Mesendoderm (in vitro differentiated cells): Measurements from ENCODE around the gene UNC79.
"Not testable (repeated sequence)": the region's sequence is repeated elsewhere in the genome, so short reads cannot be mapped to it uniquely, and the experiment has no call there.

Experiments used
- DNase-seq: peaks from one replicate; pipeline ENCODE4 v3.0.0; 2013
- H2AK5ac ChIP-seq: 2 replicates; pipeline ENCODE4 v1.6.1; 2013; ENCODE audit warnings: low read length, inconsistent platforms
- H2BK120ac ChIP-seq: 2 replicates; pipeline ENCODE4 v1.6.1; 2013; ENCODE audit warnings: low read depth, mild to moderate bottlenecking, low read length, moderate library complexity, mixed read lengths
- H2BK15ac ChIP-seq: replicated peaks from 2 replicates; pipeline ENCODE4 v1.6.1; 2013; ENCODE audit warnings: low read depth, mild to moderate bottlenecking, moderate library complexity
- H2BK5ac ChIP-seq: 2 replicates; pipeline ENCODE4 v1.6.1; 2013; ENCODE audit warnings: low read length, inconsistent platforms
- H3K18ac ChIP-seq: 2 replicates; pipeline ENCODE4 v1.6.1; 2013; ENCODE audit warnings: mild to moderate bottlenecking, low read length, mixed read lengths
- H3K23ac ChIP-seq: one replicate; pipeline ENCODE4 v1.6.1; 2013; ENCODE audit warnings: low read length
- H3K27ac ChIP-seq: 2 replicates; pipeline ENCODE4 v1.5.1; 2013; ENCODE audit warnings: low read depth, mild to moderate bottlenecking, inconsistent platforms, low read length, moderate library complexity
- H3K27me3 ChIP-seq: 2 replicates; pipeline ENCODE4 v1.6.1; 2013; ENCODE audit warnings: low read length, control low read depth, mild to moderate bottlenecking, inconsistent platforms; ENCODE audit not compliant: insufficient read depth, poor library complexity
- H3K36me3 ChIP-seq: 2 replicates; pipeline ENCODE4 v1.6.1; 2013; ENCODE audit warnings: low read length, inconsistent platforms; ENCODE audit not compliant: control insufficient read depth, insufficient read depth
- H3K4ac ChIP-seq: one replicate; pipeline ENCODE4 v1.6.1; 2013; ENCODE audit warnings: low read depth, mild to moderate bottlenecking, low read length, moderate library complexity
- H3K4me1 ChIP-seq: 2 replicates; pipeline ENCODE4 v1.6.1; 2013; ENCODE audit warnings: low read depth, low read length, inconsistent platforms; ENCODE audit not compliant: control insufficient read depth
- H3K4me2 ChIP-seq: 2 replicates; pipeline ENCODE4 v1.6.1; 2013; ENCODE audit warnings: low read length
- H3K4me3 ChIP-seq: 2 replicates; pipeline ENCODE4 v1.5.1; 2013; ENCODE audit warnings: mild to moderate bottlenecking, low read length
- H3K56ac ChIP-seq: one replicate; pipeline ENCODE4 v1.6.1; 2013; ENCODE audit warnings: low read length
- H3K79me1 ChIP-seq: 2 replicates; pipeline ENCODE4 v1.6.1; 2013; ENCODE audit warnings: low read length, inconsistent platforms
- H3K79me2 ChIP-seq: 2 replicates; pipeline ENCODE4 v1.6.1; 2013; ENCODE audit warnings: mild to moderate bottlenecking, low read length; ENCODE audit not compliant: control insufficient read depth, insufficient read depth
- H3K9ac ChIP-seq: 2 replicates; pipeline ENCODE4 v1.6.1; 2013; ENCODE audit warnings: low read length, inconsistent platforms
- H4K5ac ChIP-seq: one replicate; pipeline ENCODE4 v1.6.1; 2013; ENCODE audit warnings: low read length
- H4K8ac ChIP-seq: one replicate; pipeline ENCODE4 v1.6.1; 2013; ENCODE audit warnings: low read depth, mild to moderate bottlenecking, control low read depth, low read length, moderate library complexity
- WGBS: extraction: QIAGEN DNeasy Blood & Tissue Kit; methylation state at CpG from one replicate; pipeline ENCODE4 v1.1.7; 2013; ENCODE audit warnings: low lambda C conversion rate, missing lambda C conversion rate; ENCODE audit not compliant: insufficient coverage; ENCODE audit errors: extremely low coverage; 5-methylcytosine and 5-hydroxymethylcytosine counted together

Gene UNC79

GRCh38 chr14:93402951-93403350, 27.8 kb upstream of the UNC79 start:
- Histone ChIP-seq H2BK15ac (no peak overlapping the region), H3K18ac (no peak overlapping the region)
- WGBS = no CpG with 5 or more reads among the region's 3 CpGs

GRCh38 chr14:93410021-93410420, 20.7 kb upstream of the UNC79 start:
- Histone ChIP-seq H3K56ac (no peak overlapping the region), H3K4me3 (no peak overlapping the region), H3K27me3 (no peaks in the 10 kb centered on the region), H3K4me2 (no peak overlapping the region), H3K4ac (no peak overlapping the region), H3K4me1 (no peaks in the 10 kb centered on the region), H2BK5ac (no peak overlapping the region), H4K5ac (no peak overlapping the region), H3K36me3 (no peaks in the 10 kb centered on the region), H3K23ac (no peak overlapping the region), H4K8ac (no peak overlapping the region), H2AK5ac (no peak overlapping the region), H3K79me2 (no peaks in the 10 kb centered on the region), H2BK15ac (no peak overlapping the region), H3K18ac (no peak overlapping the region), H3K79me1 (no peaks in the 10 kb centered on the region), H2BK120ac (no peak overlapping the region), H3K9ac (no peak overlapping the region), H3K27ac (no peak overlapping the region)
- WGBS = no CpG with 5 or more reads among the region's 2 CpGs
- no peak for DNase-seq

More at GRCh38 chr14:93402951-93403350, 27.8 kb upstream of the UNC79 start:
- Histone ChIP-seq H4K5ac (no peak overlapping the region), H3K9ac (no peak overlapping the region), H3K79me2 (no peaks in the 10 kb centered on the region), H3K4me1 (peaks cover 3% of the 10 kb centered on the region), H3K36me3 (no peaks in the 10 kb centered on the region), H3K4me2 (no peak overlapping the region), H4K8ac (no peak overlapping the region), H2BK5ac (peak overlapping the region; percentile 12), H3K4ac (no peak overlapping the region), H3K23ac (no peak overlapping the region), H3K27ac (peak overlapping the region; percentile 54), H3K27me3 (no peaks in the 10 kb centered on the region), H3K56ac (no peak overlapping the region), H2AK5ac (no peak overlapping the region), H3K79me1 (no peaks in the 10 kb centered on the region), H2BK120ac (no peak overlapping the region), H3K4me3 (no peak overlapping the region)
- DNase-seq = peak; percentile 54

GRCh38 chr14:93410893-93411292, 19.8 kb upstream of the UNC79 start:
- Histone ChIP-seq H3K27me3 (no peaks in the 10 kb centered on the region), H3K4me3 (no peak overlapping the region), H3K23ac (no peak overlapping the region), H3K36me3 (no peaks in the 10 kb centered on the region), H2BK15ac (no peak overlapping the region), H2BK5ac (no peak overlapping the region), H3K4ac (no peak overlapping the region), H3K9ac (no peak overlapping the region), H3K79me2 (no peaks in the 10 kb centered on the region), H4K8ac (no peak overlapping the region), H2AK5ac (no peak overlapping the region), H2BK120ac (no peak overlapping the region), H3K4me2 (no peak overlapping the region), H4K5ac (no peak overlapping the region), H3K27ac (no peak overlapping the region), H3K79me1 (no peaks in the 10 kb centered on the region), H3K56ac (no peak overlapping the region), H3K4me1 (no peaks in the 10 kb centered on the region), H3K18ac (no peak overlapping the region)
- DNase-seq = no peak
- no CpG with 5 or more reads among the region's 3 CpGs for WGBS

GRCh38 chr14:93425136-93425535, 5.6 kb upstream of the UNC79 start:
- not testable (repeated sequence) for H4K5ac ChIP-seq, H3K27me3 ChIP-seq, H3K4me3 ChIP-seq, H4K8ac ChIP-seq, H2BK120ac ChIP-seq, H2BK15ac ChIP-seq, H3K36me3 ChIP-seq, H3K4me2 ChIP-seq, H3K79me2 ChIP-seq, H3K4me1 ChIP-seq, H3K18ac ChIP-seq, H3K79me1 ChIP-seq, H3K27ac ChIP-seq, H2AK5ac ChIP-seq, H3K9ac ChIP-seq, H3K4ac ChIP-seq, H3K23ac ChIP-seq, H2BK5ac ChIP-seq, DNase-seq, H3K56ac ChIP-seq
- WGBS = no CpG with 5 or more reads among the region's 1 CpG

- H3K79me1 ChIP-seq = no peaks in the 10 kb centered on the region
- no peak overlapping the region for H2BK120ac ChIP-seq
- H3K27ac ChIP-seq = no peak overlapping the region
- no peak overlapping the region for H3K4ac ChIP-seq
- no peaks in the 10 kb centered on the region for H3K27me3 ChIP-seq
- no peak overlapping the region for H2BK15ac ChIP-seq
- H3K4me3 ChIP-seq = no peak overlapping the region
- no peak overlapping the region for H4K5ac ChIP-seq
- no peak overlapping the region for H4K8ac ChIP-seq
- H3K9ac ChIP-seq = no peak overlapping the region
- H3K4me1 ChIP-seq = peaks cover 2% of the 10 kb centered on the region
- H3K23ac ChIP-seq = no peak overlapping the region
- DNase-seq = no peak
- no peaks in the 10 kb centered on the region for H3K79me2 ChIP-seq
- H3K36me3 ChIP-seq = no peaks in the 10 kb centered on the region
- no peak overlapping the region for H3K4me2 ChIP-seq
- H3K18ac ChIP-seq = no peak overlapping the region
- no peak overlapping the region for H3K56ac ChIP-seq
- H2AK5ac ChIP-seq = no peak overlapping the region
- no peak overlapping the region for H2BK5ac ChIP-seq
These were observed 4.0 kb upstream of the UNC79 start for GRCh38 chr14:93426750-93427149.

GRCh38 chr14:93431036-93431670, 414 bp downstream of the UNC79 start:
- no peak overlapping the region for H4K8ac ChIP-seq
- WGBS = no CpG with 5 or more reads among the region's 27 CpGs
- H3K79me2 ChIP-seq = no peaks in the 10 kb centered on the region
- H3K4me3 ChIP-seq = peak overlapping the region; percentile 65
- no peak overlapping the region for H3K4ac ChIP-seq
- no peak overlapping the region for H3K18ac ChIP-seq
- H3K4me2 ChIP-seq = peak overlapping the region; percentile 68
- no peaks in the 10 kb centered on the region for H3K27me3 ChIP-seq
- peak; percentile 69 for DNase-seq
- no peak overlapping the region for H2BK120ac ChIP-seq
- no peak overlapping the region for H3K9ac ChIP-seq
- no peaks in the 10 kb centered on the region for H3K79me1 ChIP-seq
- no peak overlapping the region for H3K23ac ChIP-seq
- H3K36me3 ChIP-seq = no peaks in the 10 kb centered on the region
- H3K4me1 ChIP-seq = peaks cover 2% of the 10 kb centered on the region
- H3K27ac ChIP-seq = no peak overlapping the region
- H2BK5ac ChIP-seq = no peak overlapping the region
- no peak overlapping the region for H3K56ac ChIP-seq
- H2BK15ac ChIP-seq = no peak overlapping the region
- H4K5ac ChIP-seq = no peak overlapping the region
- H2AK5ac ChIP-seq = no peak overlapping the region
